Activated naive CD8-positive, alpha-beta T cell (primary cell): Measurements from ENCODE around the gene RBM4.

ENCODE experiments used
- H3K27ac Mint-ChIP-seq: one replicate; pipeline ENCODE4 v1.8.0; 2021; ENCODE audit warnings: mixed read lengths
- H3K27me3 Mint-ChIP-seq: one replicate; pipeline ENCODE4 v1.8.0; 2021; ENCODE audit warnings: mixed read lengths
- H3K36me3 Mint-ChIP-seq: one replicate; pipeline ENCODE4 v1.8.0; 2021; ENCODE audit warnings: mixed read lengths
- H3K4me1 Mint-ChIP-seq: one replicate; pipeline ENCODE4 v1.8.0; 2021; ENCODE audit warnings: low read depth, mixed read lengths
- H3K4me3 Mint-ChIP-seq: one replicate; pipeline ENCODE4 v1.8.0; 2021; ENCODE audit warnings: mild to moderate bottlenecking, mixed read lengths
- H3K9me3 Mint-ChIP-seq: one replicate; pipeline ENCODE4 v1.8.0; 2021; ENCODE audit warnings: low read depth, mixed read lengths

The RBM4 gene

DNA sequence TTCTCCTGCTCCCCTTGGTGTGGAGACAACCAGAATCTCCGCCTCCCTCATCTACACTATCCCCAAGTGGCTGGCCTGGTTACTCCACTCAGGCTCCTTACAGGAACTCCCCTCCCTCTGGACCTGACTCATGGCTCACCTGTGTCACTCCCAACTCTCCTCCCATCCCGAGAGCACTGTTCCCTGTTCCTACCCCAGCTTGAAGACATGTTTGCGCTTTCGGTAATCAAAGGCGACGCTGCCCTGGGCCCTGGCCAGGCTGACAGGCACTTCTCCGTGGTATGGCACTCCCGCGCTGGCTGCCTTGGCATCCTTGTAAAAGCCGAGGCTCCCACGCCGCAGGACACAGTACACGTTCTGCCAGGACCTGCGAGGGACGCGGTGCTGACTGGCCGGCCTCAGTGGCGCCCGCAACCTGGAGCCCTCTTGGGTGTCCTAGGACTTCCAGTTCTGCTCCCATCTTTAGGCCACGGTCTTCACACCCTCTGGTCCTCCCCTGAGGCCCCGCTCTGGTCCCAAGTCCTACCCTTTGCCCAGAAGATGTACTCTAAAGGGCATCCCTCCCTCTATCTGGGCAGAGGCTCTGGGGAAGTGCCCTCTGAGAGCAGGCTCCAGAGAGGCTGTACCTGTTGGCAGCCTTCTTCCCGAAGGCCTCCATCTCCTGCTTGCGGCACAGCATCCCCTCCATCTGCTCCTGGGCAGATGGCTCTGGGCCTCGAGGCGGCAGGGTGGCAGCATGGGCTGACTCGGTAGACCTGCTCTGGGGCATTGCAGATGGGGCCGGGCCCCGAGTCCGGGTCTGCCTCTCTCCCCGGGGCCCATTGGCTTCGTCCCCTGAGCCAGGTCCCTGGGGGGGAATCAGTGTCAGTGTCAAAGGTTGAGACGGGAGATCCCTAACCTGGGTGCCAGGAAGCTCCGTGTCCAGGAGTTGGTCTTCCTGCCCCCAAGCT lies 48.6 kb downstream of the RBM4 start:
- Mint-ChIP-seq H3K9me3 (no peaks in the 10 kb centered on the region), H3K4me1 (no peaks in the 10 kb centered on the region), H3K27ac (no peak overlapping the region), H3K36me3 (no peaks in the 10 kb centered on the region), H3K27me3 (no peaks in the 10 kb centered on the region), H3K4me3 (no peak overlapping the region)

DNA sequence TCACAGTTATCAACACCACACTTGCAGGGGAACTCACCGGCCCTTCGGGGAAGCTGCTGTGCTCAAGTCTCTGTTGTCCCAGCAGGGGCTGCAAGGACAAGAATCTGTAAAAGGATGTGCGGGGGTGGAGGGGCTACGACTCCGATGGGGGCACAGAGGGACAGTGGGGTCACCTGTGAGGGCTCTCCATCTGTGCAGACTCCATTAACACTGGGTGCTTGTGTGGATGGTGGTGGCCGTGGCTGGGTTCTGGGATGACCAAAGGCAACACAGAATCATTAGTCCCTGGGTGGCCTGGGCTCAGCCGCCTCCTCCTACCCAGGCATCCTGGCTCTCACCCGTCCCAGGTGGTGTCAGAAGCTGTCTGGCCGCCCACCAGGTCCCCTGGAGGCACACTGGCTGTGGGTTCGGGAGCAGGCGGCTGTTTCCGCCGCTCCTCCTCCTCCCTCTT lies 49.4 kb downstream of the RBM4 start:
- Mint-ChIP-seq H3K9me3 (no peaks in the 10 kb centered on the region), H3K36me3 (no peaks in the 10 kb centered on the region), H3K4me1 (no peaks in the 10 kb centered on the region), H3K27ac (no peak overlapping the region), H3K4me3 (no peak overlapping the region), H3K27me3 (no peaks in the 10 kb centered on the region)

DNA sequence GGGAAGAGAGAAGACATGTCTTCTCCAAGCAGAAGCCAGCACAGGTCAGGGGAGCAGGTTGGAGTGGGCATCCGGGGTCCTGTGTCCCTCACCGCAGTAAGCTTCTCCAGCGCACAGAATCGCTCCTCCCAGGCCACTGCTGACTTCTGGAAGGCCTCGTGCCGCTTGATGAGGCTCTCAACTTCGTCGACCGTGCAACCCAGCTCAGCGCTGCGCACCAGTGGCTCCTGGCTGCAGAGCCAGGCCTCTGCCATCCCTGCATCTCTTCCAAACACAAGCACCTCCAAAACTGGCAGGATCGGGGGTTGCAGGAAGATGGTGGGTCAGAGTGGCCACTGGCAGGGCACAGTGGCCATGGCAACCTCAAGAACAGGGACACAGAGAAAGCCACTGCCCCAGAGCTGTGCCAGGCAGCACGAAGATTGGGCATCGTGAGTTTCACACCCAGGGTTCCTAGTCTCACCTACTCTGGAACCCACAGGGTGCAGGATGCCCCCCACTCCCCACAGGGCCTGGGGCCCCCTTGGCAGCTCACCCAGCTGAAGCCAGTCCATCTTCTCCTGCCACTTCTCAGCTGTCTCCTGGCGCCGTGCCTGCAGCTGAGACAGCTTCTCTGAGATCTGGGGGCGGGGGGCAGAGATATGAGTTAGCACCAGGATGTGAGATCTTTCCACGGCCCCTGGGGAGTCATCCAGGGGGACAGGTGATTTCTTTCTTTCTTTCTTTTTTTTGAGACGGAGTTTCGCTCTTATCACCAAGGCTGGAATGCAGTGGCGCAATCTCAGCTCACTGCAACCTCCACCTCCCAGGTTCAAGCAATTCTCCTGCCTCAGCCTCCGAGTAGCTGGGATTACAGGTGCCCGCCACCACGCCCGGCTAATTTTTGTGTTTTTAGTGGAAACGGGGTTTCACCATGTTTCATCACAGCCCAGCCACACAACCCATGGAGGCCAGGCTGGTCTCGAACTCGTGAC lies 50.3 kb downstream of the RBM4 start:
- Mint-ChIP-seq H3K27ac (no peak overlapping the region), H3K4me3 (no peak overlapping the region), H3K36me3 (no peaks in the 10 kb centered on the region), H3K27me3 (no peaks in the 10 kb centered on the region), H3K9me3 (no peaks in the 10 kb centered on the region), H3K4me1 (no peaks in the 10 kb centered on the region)

DNA sequence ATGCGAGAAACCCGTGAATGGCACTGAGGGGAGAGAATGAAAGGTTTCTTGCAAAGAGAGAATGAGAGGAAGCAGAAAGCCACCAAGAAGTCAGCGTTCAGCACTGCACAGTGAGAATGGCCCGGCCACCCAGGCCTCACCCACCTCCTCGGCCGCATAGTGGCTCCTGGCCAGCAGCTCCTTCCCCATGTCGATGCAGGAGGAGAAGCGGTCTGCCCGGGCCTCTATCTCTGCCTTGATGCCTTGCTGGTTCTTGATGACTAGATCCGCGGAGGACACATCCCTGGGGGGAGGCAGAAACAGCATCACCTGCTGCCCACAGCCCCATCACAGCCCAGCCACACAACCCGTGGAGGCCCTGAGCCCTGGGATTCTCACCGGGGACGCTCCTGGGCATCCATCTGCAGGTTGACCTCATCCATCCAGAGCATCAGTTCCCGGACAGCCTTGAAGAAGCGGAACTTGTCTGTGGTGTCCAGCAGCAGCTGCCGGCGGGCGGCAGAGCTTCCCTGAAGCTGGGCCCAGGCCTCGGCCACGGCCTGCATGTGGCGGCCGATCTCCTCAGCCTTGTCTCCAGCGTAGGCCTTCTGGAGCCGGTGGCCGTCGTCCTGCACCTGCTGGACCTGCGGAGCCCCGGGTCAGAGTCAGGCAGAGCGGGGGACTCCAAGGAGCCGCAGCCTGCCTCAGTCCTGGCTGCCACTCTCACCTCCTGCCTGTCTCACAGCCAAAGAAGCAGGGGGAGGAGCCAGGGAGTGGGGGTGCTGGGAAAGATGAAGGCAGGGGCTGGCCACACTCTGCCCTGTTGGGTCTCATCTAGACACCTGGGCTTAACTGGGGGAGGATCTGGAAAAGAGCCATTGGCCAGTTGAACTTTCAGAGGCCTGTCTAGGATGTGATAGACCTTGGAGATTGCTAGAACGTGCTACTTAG lies 51.4 kb downstream of the RBM4 start:
- no peaks in the 10 kb centered on the region for H3K9me3 Mint-ChIP-seq
- H3K4me1 Mint-ChIP-seq: no peaks in the 10 kb centered on the region
- H3K4me3 Mint-ChIP-seq: no peak overlapping the region
- no peaks in the 10 kb centered on the region for H3K36me3 Mint-ChIP-seq
- H3K27me3 Mint-ChIP-seq: no peaks in the 10 kb centered on the region
- H3K27ac Mint-ChIP-seq: no peak overlapping the region

DNA sequence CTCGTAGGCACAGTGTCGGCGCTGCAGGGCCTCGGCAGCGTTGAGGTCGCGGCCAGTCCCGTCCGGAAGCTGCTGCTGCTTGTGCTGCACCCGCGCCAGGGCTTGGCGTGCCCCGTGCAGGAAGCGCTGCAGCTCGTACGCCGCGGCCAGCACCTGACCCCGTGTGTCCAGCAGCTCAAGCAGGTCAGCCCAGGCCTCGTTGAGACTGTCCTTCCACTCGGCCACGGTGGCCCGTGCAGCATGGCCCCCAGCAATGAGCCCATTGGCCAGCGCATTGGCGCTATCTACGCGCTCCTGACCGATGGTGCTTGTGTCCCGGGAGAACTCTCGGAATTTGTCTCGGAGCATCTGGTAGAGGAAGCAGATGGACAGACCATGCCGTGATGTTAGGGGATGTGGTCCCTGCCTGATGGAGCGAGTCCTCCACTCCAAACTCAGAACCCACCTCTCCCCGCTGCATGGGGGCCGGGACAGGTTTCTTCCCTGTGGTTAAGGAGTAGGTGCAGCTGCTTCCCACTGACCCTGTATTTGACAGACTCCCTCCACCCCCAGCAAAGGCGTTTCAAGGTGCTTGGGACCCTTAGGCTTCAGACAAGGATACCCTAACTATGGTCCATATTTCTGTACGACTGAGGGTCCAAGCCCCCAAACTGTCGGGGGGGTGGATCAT lies 52.9 kb downstream of the RBM4 start:
- no peaks in the 10 kb centered on the region for H3K36me3 Mint-ChIP-seq

DNA sequence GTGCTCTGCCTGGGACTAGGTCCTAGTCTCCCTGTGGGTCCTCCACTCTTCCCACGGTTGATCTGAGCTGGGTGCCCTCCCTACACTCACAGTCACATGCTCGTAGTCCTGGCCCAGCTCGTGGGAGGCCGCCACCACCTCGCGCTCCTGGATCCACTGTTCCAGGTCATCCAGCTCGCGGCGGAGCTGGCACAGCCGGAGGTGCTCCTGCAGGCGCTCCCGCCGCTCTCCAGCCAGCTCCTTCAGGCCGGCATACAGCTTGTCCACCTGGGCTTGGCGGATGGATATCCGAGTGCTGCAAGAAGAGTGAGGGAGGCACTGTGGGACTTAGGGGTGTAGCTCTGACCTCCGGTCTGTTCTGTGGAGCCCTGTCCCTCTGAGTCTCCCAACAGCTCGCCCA lies 53.9 kb downstream of the RBM4 start:
- Mint-ChIP-seq H3K27ac (no peak overlapping the region), H3K9me3 (no peaks in the 10 kb centered on the region), H3K4me3 (no peak overlapping the region), H3K4me1 (no peaks in the 10 kb centered on the region), H3K36me3 (no peaks in the 10 kb centered on the region), H3K27me3 (no peaks in the 10 kb centered on the region)

More for the DNA sequence above, 52.9 kb downstream of the RBM4 start:
- no peaks in the 10 kb centered on the region for H3K4me1 Mint-ChIP-seq
- no peak overlapping the region for H3K4me3 Mint-ChIP-seq
- H3K9me3 Mint-ChIP-seq: no peaks in the 10 kb centered on the region
- no peak overlapping the region for H3K27ac Mint-ChIP-seq
- H3K27me3 Mint-ChIP-seq: no peaks in the 10 kb centered on the region

DNA sequence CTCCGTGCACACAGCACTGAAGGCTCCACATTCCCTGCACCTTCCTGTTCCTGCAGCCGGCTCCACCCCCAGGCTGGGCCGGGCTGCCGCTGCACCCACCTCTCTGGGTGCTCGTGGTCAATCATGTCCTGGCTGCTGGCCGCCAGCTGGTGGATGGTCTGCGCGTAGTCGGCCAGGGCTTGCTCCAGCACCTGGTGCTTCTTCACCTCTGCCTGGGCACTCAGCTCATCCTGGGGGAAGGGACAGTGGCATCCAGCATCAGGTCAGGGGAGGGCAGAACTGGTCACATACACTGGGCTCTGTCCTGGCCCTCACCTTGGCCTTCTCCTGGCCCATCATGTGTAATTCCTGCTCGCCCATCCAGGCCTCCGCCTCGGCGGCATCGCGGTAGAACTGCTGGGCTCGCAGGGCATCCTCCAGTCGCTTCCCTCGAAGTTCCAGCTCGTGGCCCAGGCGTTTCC lies 54.4 kb downstream of the RBM4 start:
- Mint-ChIP-seq H3K4me1 (no peaks in the 10 kb centered on the region), H3K27me3 (no peaks in the 10 kb centered on the region), H3K27ac (no peak overlapping the region), H3K4me3 (no peak overlapping the region), H3K9me3 (no peaks in the 10 kb centered on the region), H3K36me3 (no peaks in the 10 kb centered on the region)

DNA sequence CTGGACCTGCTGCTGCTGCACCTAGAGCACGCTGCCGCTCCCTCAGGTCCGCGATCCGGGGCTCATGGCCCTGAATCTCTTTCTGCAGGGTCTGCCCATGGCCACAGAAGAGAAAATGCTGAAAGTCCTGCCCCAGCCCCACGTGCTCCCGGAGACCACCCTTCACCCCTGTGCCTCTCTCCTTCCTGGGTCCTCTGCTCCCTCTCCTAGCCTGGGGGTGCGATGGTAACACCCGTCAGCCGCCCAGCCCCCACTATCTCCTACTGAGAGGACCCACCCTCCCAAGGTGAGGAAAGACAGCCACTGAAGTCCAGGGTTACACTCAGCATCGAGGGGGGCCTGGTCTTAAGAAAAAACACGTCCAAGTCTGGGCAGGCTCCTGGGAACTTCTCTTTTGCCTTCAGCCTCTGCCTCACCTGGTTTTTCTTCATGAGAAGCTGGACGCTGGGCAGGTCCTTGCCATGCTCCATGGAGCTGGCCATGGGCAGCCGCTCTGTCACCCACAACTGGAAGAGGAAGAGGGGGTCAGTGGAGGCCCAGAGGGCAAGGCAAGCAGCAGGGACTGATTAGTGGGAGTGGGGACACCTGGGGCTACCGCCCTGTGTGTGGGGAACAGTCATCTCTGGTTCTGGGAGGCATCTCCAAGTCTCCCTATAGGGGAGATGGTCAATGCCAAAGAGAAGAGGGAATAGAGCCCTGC lies 55.0 kb downstream of the RBM4 start:
- no peak overlapping the region for H3K27ac Mint-ChIP-seq
- H3K4me1 Mint-ChIP-seq: no peaks in the 10 kb centered on the region
- no peaks in the 10 kb centered on the region for H3K27me3 Mint-ChIP-seq
- H3K9me3 Mint-ChIP-seq: no peaks in the 10 kb centered on the region
- no peak overlapping the region for H3K4me3 Mint-ChIP-seq
- no peaks in the 10 kb centered on the region for H3K36me3 Mint-ChIP-seq

DNA sequence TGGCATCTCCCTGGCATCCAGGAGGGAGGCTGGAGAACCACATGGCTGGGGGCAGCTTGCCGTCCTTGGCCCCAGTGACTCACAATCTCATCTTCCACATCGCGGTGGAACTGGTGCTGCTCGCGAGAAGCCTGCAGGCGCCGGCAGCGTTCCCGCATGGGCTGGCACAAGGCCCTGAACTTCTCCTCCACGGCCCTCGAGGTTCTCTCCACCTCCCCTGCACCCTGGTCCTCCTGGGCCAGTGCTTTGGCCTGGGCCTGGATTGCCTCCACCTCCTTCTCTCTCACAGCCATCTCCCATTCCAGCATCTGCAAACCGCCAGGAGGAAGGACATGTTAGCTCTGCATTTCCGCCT lies 55.5 kb downstream of the RBM4 start:
- no peaks in the 10 kb centered on the region for H3K36me3 Mint-ChIP-seq
- no peaks in the 10 kb centered on the region for H3K9me3 Mint-ChIP-seq
- no peaks in the 10 kb centered on the region for H3K27me3 Mint-ChIP-seq
- H3K4me1 Mint-ChIP-seq: no peaks in the 10 kb centered on the region
- no peak overlapping the region for H3K27ac Mint-ChIP-seq
- H3K4me3 Mint-ChIP-seq: no peak overlapping the region

DNA sequence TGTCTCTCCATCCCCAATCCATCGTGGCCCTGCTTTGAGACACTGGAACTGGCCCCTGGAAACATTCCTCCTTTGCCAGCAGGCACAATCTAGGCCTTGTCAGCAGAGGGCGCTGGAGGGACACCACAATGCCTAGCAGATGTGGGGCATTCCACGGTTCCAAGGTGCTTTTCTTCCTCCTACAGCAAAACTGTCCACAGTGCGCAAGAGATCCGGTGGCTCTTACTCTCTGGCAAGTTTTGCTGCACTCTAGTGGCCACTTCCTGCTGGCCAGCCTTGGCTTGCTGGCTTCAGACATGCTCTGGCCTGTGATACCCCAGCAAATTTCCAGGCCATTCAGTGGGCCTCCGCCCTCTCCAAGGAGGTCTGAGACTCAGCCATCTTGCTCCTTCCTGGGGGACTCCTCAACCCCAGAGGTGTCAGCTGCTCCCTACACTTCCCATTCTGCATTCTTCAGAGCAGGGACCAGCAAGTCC lies 56.3 kb downstream of the RBM4 start:
- H3K36me3 Mint-ChIP-seq: no peaks in the 10 kb centered on the region
- H3K4me3 Mint-ChIP-seq: no peak overlapping the region
- no peak overlapping the region for H3K27ac Mint-ChIP-seq
- no peaks in the 10 kb centered on the region for H3K9me3 Mint-ChIP-seq
- no peaks in the 10 kb centered on the region for H3K27me3 Mint-ChIP-seq
- no peaks in the 10 kb centered on the region for H3K4me1 Mint-ChIP-seq
